CD14-positive monocyte (primary cell): Measurements from ENCODE around the gene GCC2. TPM values are rescaled to one million over a fixed set of nuclear protein-coding genes. Genes with fewer than 3 reads are reported as not detected.
"Not testable (repeated sequence)": the region's sequence is repeated elsewhere in the genome, so short reads cannot be mapped to it uniquely, and the experiment has no call there.

ENCODE experiments used
- DNase-seq, 3 donors: peaks; one replicate each; pipeline ENCODE4 v3.0.0-alpha.2; 2011 to 2022
- H2AFZ ChIP-seq: 2 replicates; pipeline ENCODE4 v1.6.0; 2012; ENCODE audit warnings: mild to moderate bottlenecking, low read depth, low read length, inconsistent platforms; ENCODE audit not compliant: insufficient read depth, poor library complexity, severe bottlenecking
- H3K27ac ChIP-seq, 2 donors: 1 replicate in 1 of 2; 2 replicates in 1 of 2; pipeline ENCODE4 v1.5.1; 2012 to 2013; ENCODE audit warnings: low read length in 2 of 2, control low read depth in 1 of 2, inconsistent platforms in 1 of 2, low read depth in 1 of 2, mild to moderate bottlenecking in 1 of 2
- H3K27me3 ChIP-seq, 2 donors: one replicate each; pipeline versions ENCODE4 v1.6.0 to v1.6.1; 2011 to 2013; ENCODE audit warnings: low read length in 2 of 2; ENCODE audit not compliant: control insufficient read depth in 2 of 2, insufficient read depth in 2 of 2
- H3K36me3 ChIP-seq, 2 donors: replicated peaks in 1 of 2; 1 replicate in 1 of 2; 2 replicates in 1 of 2; pipeline versions ENCODE4 v1.5.1 to v1.6.1; 2012 to 2013; ENCODE audit warnings: low read length in 2 of 2, control low read depth in 1 of 2, inconsistent platforms in 1 of 2, mild to moderate bottlenecking in 1 of 2; ENCODE audit not compliant: insufficient read depth in 2 of 2, control insufficient read depth in 1 of 2
- H3K4me1 ChIP-seq, 2 donors: 1 replicate in 1 of 2; 2 replicates in 1 of 2; pipeline versions ENCODE4 v1.5.1 to v1.6.1; 2012 to 2013; ENCODE audit warnings: low read length in 2 of 2, control low read depth in 1 of 2, inconsistent platforms in 1 of 2, mild to moderate bottlenecking in 1 of 2, moderate library complexity in 1 of 2; ENCODE audit not compliant: insufficient read depth in 2 of 2, control insufficient read depth in 1 of 2
- H3K4me2 ChIP-seq: replicated peaks from 2 replicates; pipeline ENCODE3; 2012; ENCODE audit warnings: low read length, moderate library complexity, mild to moderate bottlenecking; ENCODE audit not compliant: poor library complexity, severe bottlenecking; ENCODE audit errors: extremely low read depth
- H3K4me3 ChIP-seq, 3 experiments: fragments of 200-600 bp in 1 of 3; sonication (generic) in 1 of 3; replicated peaks in 1 of 3; 1 replicate in 2 of 3; 2 replicates in 1 of 3; pipeline ENCODE4 v1.5.1; 2011 to 2013; ENCODE audit warnings: low read length in 3 of 3, mild to moderate bottlenecking in 3 of 3, control low read depth in 2 of 3, low read depth in 2 of 3, inconsistent platforms in 1 of 3, moderate library complexity in 1 of 3
- H3K79me2 ChIP-seq: 2 replicates; pipeline ENCODE4 v1.6.0; 2012; ENCODE audit warnings: mild to moderate bottlenecking, control low read depth, inconsistent platforms, low read length, moderate library complexity; ENCODE audit not compliant: insufficient read depth
- H3K9ac ChIP-seq: 2 replicates; pipeline ENCODE4 v1.6.0; 2017; ENCODE audit warnings: low read length, mild to moderate bottlenecking; ENCODE audit not compliant: insufficient read depth, poor library complexity, severe bottlenecking
- H3K9me3 ChIP-seq, 2 donors: replicated peaks in 1 of 2; 1 replicate in 1 of 2; 2 replicates in 1 of 2; pipeline versions ENCODE4 v1.5.1 to v1.6.1; 2012 to 2013; ENCODE audit warnings: low read length in 2 of 2, control low read depth in 1 of 2; ENCODE audit not compliant: control insufficient read depth in 1 of 2, insufficient read depth in 1 of 2
- H4K20me1 ChIP-seq: 2 replicates; pipeline ENCODE4 v1.6.0; 2012; ENCODE audit warnings: mild to moderate bottlenecking, low read length, control low read depth, moderate library complexity; ENCODE audit not compliant: insufficient read depth
- H3K27ac Mint-ChIP-seq, 7 donors: one replicate each; pipeline ENCODE4 v1.8.0; 2020; ENCODE audit warnings: mild to moderate bottlenecking in 7 of 7, mixed read lengths in 7 of 7, moderate library complexity in 6 of 7, inconsistent platforms in 2 of 7
- H3K27me3 Mint-ChIP-seq, 3 donors: one replicate each; pipeline ENCODE4 v1.8.0; 2021 to 2022; ENCODE audit warnings: low read depth in 3 of 3, mild to moderate bottlenecking in 3 of 3, mixed read lengths in 3 of 3, moderate library complexity in 3 of 3, inconsistent platforms in 1 of 3
- H3K36me3 Mint-ChIP-seq, 2 donors: one replicate each; pipeline ENCODE4 v1.8.0; 2020; ENCODE audit warnings: mixed read lengths in 2 of 2, inconsistent platforms in 1 of 2, mild to moderate bottlenecking in 1 of 2
- H3K4me1 Mint-ChIP-seq: one replicate; pipeline ENCODE4 v1.8.0; 2020; ENCODE audit warnings: mild to moderate bottlenecking, mixed read lengths
- H3K4me3 Mint-ChIP-seq, 2 donors: one replicate each; pipeline ENCODE4 v1.8.0; 2020; ENCODE audit warnings: mild to moderate bottlenecking in 2 of 2, mixed read lengths in 2 of 2, moderate library complexity in 1 of 2
- H3K9me3 Mint-ChIP-seq, 7 donors: one replicate each; pipeline ENCODE4 v1.8.0; 2020 to 2022; ENCODE audit warnings: mixed read lengths in 7 of 7, mild to moderate bottlenecking in 6 of 7, moderate library complexity in 6 of 7, inconsistent platforms in 2 of 7
- CTCF ChIP-seq: fragments of 200-600 bp; IDR thresholded peaks from one replicate; pipeline ENCODE4 v1.8.0; 2022; ENCODE audit warnings: antibody characterized with exemption, mild to moderate bottlenecking
- WGBS: methylation state at CpG from one replicate; pipeline ENCODE4 v1.1.5; 2013; ENCODE audit warnings: missing lambda C conversion rate; ENCODE audit not compliant: insufficient coverage; 5-methylcytosine and 5-hydroxymethylcytosine counted together
- intact Hi-C, 2 donors: fragments of 100-400 bp; cut with micrococcal nuclease; formaldehyde crosslinking; loops; one replicate each; pipeline versions ENCODE4 v1.15.0 to v1.15.1; 2023
- polyA plus RNA-seq, 3 donors: library from polyadenylated mRNA; depleted of rRNA in 1 of 3; unstranded in 2 of 3; stranded (reverse) in 1 of 3; fragments of 300-500 nt in 2 of 3; fragments of >200 nt in 1 of 3; fragmentation: Illumina TruSeq in 2 of 3; gene quantifications; 1 replicate in 2 of 3; 2 replicates in 1 of 3; pipeline ENCODE4 v1.2.3, GENCODE V29; 2012 to 2021

Gene GCC2
- polyA plus RNA-seq, 3 donors: 6.0 to 13.7 (median 6.6) TPM

GRCh38 chr2:108554528-108554927 is 105.5 kb downstream of the GCC2 start:
- no peaks in the 10 kb centered on the region for H3K36me3 ChIP-seq
- no peak overlapping the region for H3K4me2 ChIP-seq
- Mint-ChIP-seq H3K27ac (peak overlapping the region in 1 of 7 donors; percentile 12), H3K4me1 (peaks cover 2% of the 10 kb centered on the region), H3K36me3 (peaks cover 0 to 3% of the 10 kb centered on the region in 2 donors), H3K27me3 (no peaks in the 10 kb centered on the region), H3K9me3 (no peaks in the 10 kb centered on the region), H3K4me3 (no peak overlapping the region)
- TF ChIP-seq CTCF: no peak
- DNase-seq: no peak
- H2AFZ ChIP-seq: no peak overlapping the region
- H3K4me3 ChIP-seq: no peak overlapping the region
- peaks cover 24% of the 10 kb centered on the region for H4K20me1 ChIP-seq
- no peaks in the 10 kb centered on the region for H3K27me3 ChIP-seq
- H3K27ac ChIP-seq: no peak overlapping the region
- 94% methylated on average over 2 of the region's 5 CpGs for WGBS
- no peaks in the 10 kb centered on the region for H3K4me1 ChIP-seq
- peaks cover 48% of the 10 kb centered on the region for H3K79me2 ChIP-seq
- intact Hi-C loops: no loop called here
- no peaks in the 10 kb centered on the region for H3K9me3 ChIP-seq
- H3K9ac ChIP-seq: no peak overlapping the region

GRCh38 chr2:108555572-108555971 is 106.6 kb downstream of the GCC2 start:
- peaks cover 55% of the 10 kb centered on the region for H3K79me2 ChIP-seq
- WGBS: 100% methylated on average over 1 of the region's 2 CpGs

GRCh38 chr2:108556581-108556980 is 107.6 kb downstream of the GCC2 start:
- H3K79me2 ChIP-seq: peaks cover 63% of the 10 kb centered on the region
- H3K4me1 Mint-ChIP-seq, H3K27ac ChIP-seq, H3K27me3 Mint-ChIP-seq, H3K4me2 ChIP-seq, H3K36me3 ChIP-seq, H3K4me3 ChIP-seq, intact Hi-C loops, H3K4me1 ChIP-seq, DNase-seq, H3K27me3 ChIP-seq, H2AFZ ChIP-seq, H3K4me3 Mint-ChIP-seq, H3K9me3 ChIP-seq, H3K36me3 Mint-ChIP-seq, H3K9me3 Mint-ChIP-seq, H3K9ac ChIP-seq: not testable (repeated sequence)
- peak overlapping the region in 1 of 7 donors; percentile 58 for H3K27ac Mint-ChIP-seq
- 83% methylated on average over 1 of the region's 2 CpGs for WGBS
- peaks cover 32% of the 10 kb centered on the region for H4K20me1 ChIP-seq

More at GRCh38 chr2:108555572-108555971, 106.6 kb downstream of the GCC2 start:
- no peak overlapping the region for H3K27ac ChIP-seq
- DNase-seq: no peak
- TF ChIP-seq CTCF: no peak
- Mint-ChIP-seq H3K4me1 (peaks cover 2% of the 10 kb centered on the region), H3K9me3 (no peaks in the 10 kb centered on the region), H3K36me3 (peaks cover 0 to 6% of the 10 kb centered on the region in 2 donors), H3K27me3 (no peaks in the 10 kb centered on the region), H3K27ac (peak overlapping the region in 1 of 7 donors; percentile 63), H3K4me3 (no peak overlapping the region)
- no peak overlapping the region for H2AFZ ChIP-seq
- H3K27me3 ChIP-seq: no peaks in the 10 kb centered on the region
- H3K4me3 ChIP-seq: no peak overlapping the region
- H3K4me1 ChIP-seq: no peaks in the 10 kb centered on the region
- intact Hi-C loops: no loop called here
- H3K4me2 ChIP-seq: no peak overlapping the region
- H4K20me1 ChIP-seq: peaks cover 28% of the 10 kb centered on the region
- H3K36me3 ChIP-seq: no peaks in the 10 kb centered on the region
- no peaks in the 10 kb centered on the region for H3K9me3 ChIP-seq
- H3K9ac ChIP-seq: no peak overlapping the region
